OCI-LY3 (cell line): ENCODE measurements around the gene KCNK4.

ENCODE experiments used
- CTCF ChIP-seq: fragments of 200-600, 300-600 bp; sonication (generic); IDR thresholded peaks from 2 replicates; pipeline ENCODE4 v1.5.1; 2014; ENCODE audit warnings: antibody characterized with exemption, low read length, low read depth
- EZH2phosphoT487 ChIP-seq: fragments of 200-600 bp; shearing (Covaris generic); IDR thresholded peaks from 2 replicates; pipeline ENCODE4 v1.6.1; 2018; ENCODE audit warnings: antibody characterized with exemption, mixed run types, low read depth

GRCh38 chr11:64269540-64270220, 21.4 kb upstream of the KCNK4 start:
- 0 out of 2 replicates have a peak, but pooled peaks have one; percentile 8 for TF ChIP-seq CTCF
- no peak for TF ChIP-seq EZH2phosphoT487
